Dermis microvascular lymphatic vessel endothelial cell (primary cell): Measurements from ENCODE around the gene LRRC14B. TPM values are rescaled to one million over a fixed set of nuclear protein-coding genes. Genes with fewer than 3 reads are reported as not detected.
"Not testable (repeated sequence)": the region's sequence is repeated elsewhere in the genome, so short reads cannot be mapped to it uniquely, and the experiment has no call there.

Source experiments
- DNase-seq, 2 donors: peaks; one replicate each; pipeline versions ENCODE4 v3.0.0 to v3.0.0-alpha.2; 2010; ENCODE audit warnings: low read depth in 2 of 2
- total RNA-seq: library from RNA; depleted of rRNA; stranded (reverse); fragments of >200 nt; gene quantifications from 2 replicates; pipeline ENCODE4 v1.2.1, GENCODE V29; 2014

LRRC14B gene
- total RNA-seq, 1 donor from 2014 or later: not detected

GRCh38 chr5:160173-160510 lies 31.2 kb upstream of the LRRC14B start:
- no peak for DNase-seq

- no peak for DNase-seq
Measured at GRCh38 chr5:160921-161802, 30.1 kb upstream of the LRRC14B start.

GRCh38 chr5:161803-162110 lies 29.5 kb upstream of the LRRC14B start:
- no peak for DNase-seq

GRCh38 chr5:162190-162564 lies 29.1 kb upstream of the LRRC14B start:
- no peak for DNase-seq

GRCh38 chr5:162565-163337 lies 28.5 kb upstream of the LRRC14B start:
- DNase-seq: no peak

- no peak for DNase-seq
Measured at GRCh38 chr5:163338-163620, 28.0 kb upstream of the LRRC14B start.

GRCh38 chr5:163841-164240 lies 27.5 kb upstream of the LRRC14B start:
- no peak for DNase-seq

- DNase-seq: no peak
Measured at GRCh38 chr5:164244-164643, 27.1 kb upstream of the LRRC14B start.

GRCh38 chr5:164783-165182 lies 26.5 kb upstream of the LRRC14B start:
- not testable (repeated sequence) for DNase-seq

GRCh38 chr5:166441-167372 lies 24.6 kb upstream of the LRRC14B start:
- no peak for DNase-seq

GRCh38 chr5:167511-167910 lies 23.8 kb upstream of the LRRC14B start:
- no peak for DNase-seq

GRCh38 chr5:167982-168660 lies 23.2 kb upstream of the LRRC14B start:
- DNase-seq: peak in 1 of 2 donors; percentile 76

- DNase-seq: peak in 1 of 2 donors; percentile 77
Measured at GRCh38 chr5:169071-169727, 22.1 kb upstream of the LRRC14B start.

- no peak for DNase-seq
Measured at GRCh38 chr5:169728-170094, 21.6 kb upstream of the LRRC14B start.

- no peak for DNase-seq
Measured at GRCh38 chr5:170971-171800, 20.1 kb upstream of the LRRC14B start.

- no peak for DNase-seq
Measured at GRCh38 chr5:171801-172331, 19.4 kb upstream of the LRRC14B start.

- DNase-seq: no peak
Measured at GRCh38 chr5:172421-172820, 18.9 kb upstream of the LRRC14B start.

- DNase-seq: no peak
Measured at GRCh38 chr5:172841-173251, 18.4 kb upstream of the LRRC14B start.

- DNase-seq: no peak
Measured at GRCh38 chr5:173392-174290, 17.7 kb upstream of the LRRC14B start.
